ENCODE data around the gene KRT1.

- no peak for TF ChIP-seq POLR2A (IDR thresholded peaks at IDR 0.05)
- TF ChIP-seq, protein P1, sequence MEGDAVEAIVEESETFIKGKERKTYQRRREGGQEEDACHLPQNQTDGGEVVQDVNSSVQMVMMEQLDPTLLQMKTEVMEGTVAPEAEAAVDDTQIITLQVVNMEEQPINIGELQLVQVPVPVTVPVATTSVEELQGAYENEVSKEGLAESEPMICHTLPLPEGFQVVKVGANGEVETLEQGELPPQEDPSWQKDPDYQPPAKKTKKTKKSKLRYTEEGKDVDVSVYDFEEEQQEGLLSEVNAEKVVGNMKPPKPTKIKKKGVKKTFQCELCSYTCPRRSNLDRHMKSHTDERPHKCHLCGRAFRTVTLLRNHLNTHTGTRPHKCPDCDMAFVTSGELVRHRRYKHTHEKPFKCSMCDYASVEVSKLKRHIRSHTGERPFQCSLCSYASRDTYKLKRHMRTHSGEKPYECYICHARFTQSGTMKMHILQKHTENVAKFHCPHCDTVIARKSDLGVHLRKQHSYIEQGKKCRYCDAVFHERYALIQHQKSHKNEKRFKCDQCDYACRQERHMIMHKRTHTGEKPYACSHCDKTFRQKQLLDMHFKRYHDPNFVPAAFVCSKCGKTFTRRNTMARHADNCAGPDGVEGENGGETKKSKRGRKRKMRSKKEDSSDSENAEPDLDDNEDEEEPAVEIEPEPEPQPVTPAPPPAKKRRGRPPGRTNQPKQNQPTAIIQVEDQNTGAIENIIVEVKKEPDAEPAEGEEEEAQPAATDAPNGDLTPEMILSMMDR (IDR thresholded peaks at IDR 0.05) = no peak
Measured at GRCh38 chr12:52646613-52647012, 33.6 kb downstream of the KRT1 start.
